ENCODE measurements around the gene LRPAP1.

GRCh38 chr4:3527914-3528876 is 4.0 kb downstream of the LRPAP1 start:
- TF ChIP-seq POLR2A (IDR thresholded peaks at IDR 0.05; ENCODE audit: low read length) (no peak), GATA1 (IDR thresholded peaks at IDR 0.05; ENCODE audit: low read depth, low read length) (no peak)
